ENCODE data around the gene CFL1. TPM values are rescaled to one million over a fixed set of nuclear protein-coding genes. Genes with fewer than 3 reads are reported as not detected.

The CFL1 gene
- total RNA-seq, 4 donors from 2014 or later: 485 to 798 (median 586) TPM

DNA sequence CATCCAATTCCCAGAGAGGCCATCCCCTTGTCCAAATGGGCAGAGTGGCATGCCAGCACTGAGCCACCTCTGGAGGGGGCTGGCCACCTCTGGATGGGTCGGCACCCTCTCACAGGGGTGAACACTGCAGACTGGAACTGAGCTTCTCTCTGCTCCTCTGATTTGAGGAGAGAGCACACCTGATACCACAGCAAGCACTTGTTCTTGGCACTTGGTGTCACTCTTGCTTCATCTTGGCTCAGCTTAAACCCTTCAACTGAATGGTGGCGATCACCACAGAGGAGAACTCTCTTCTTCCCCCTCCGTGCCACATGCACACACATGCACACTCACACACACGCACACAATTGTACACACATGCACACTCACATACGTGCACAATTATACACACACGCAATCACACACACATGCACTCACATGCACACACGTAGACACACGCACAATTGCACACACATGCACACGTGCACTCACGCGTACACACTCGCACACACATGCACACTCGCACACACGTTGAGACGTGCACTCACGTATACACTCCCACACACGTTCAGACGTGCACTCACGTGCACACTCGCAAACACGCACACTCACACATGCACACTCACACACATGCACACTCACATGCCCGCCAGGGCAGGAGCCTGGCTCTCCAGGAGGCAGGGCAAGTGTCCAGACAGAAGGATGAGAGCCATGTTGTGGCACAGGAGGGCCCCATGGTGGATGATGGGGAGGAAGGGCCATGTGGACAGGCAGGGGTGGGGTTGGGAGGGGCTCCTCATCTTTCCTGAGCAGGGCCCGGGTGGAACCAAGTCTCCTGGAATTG lies 47.7 kb downstream of the CFL1 start:
- ATAC-seq (ENCODE audit: low FRiP score): no peak
- no peak for DNase-seq (ENCODE audit: low spot score)
- TF ChIP-seq CTCF (IDR thresholded peaks at IDR 0.05): no peak

- ATAC-seq (ENCODE audit: low FRiP score) (no peak), DNase-seq (ENCODE audit: low spot score) (no peak)
- no peak for TF ChIP-seq CTCF (IDR thresholded peaks at IDR 0.05)
Observed at GRCh38 chr11:65809496-65809895, 48.5 kb downstream of the CFL1 start.

- DNase-seq (ENCODE audit: low spot score) (no peak), ATAC-seq (ENCODE audit: low FRiP score) (no peak)
- TF ChIP-seq CTCF (IDR thresholded peaks at IDR 0.05): no peak
Observed at GRCh38 chr11:65808744-65809341, 49.1 kb downstream of the CFL1 start.

- no peak for TF ChIP-seq CTCF (IDR thresholded peaks at IDR 0.05)
- no peak for ATAC-seq (ENCODE audit: low FRiP score)
- no peak for DNase-seq (ENCODE audit: low spot score)
Observed at GRCh38 chr11:65806979-65807378, 51.0 kb downstream of the CFL1 start.

Other genes starting within 250 kb of the CFL1 start
- gene MAP3K11, start 244.0 kb downstream of the CFL1 start, total RNA-seq: 10 to 100 TPM; 29.6 to 69.5 (median 44.8) TPM
- 10 to 100 TPM; 15.8 to 25.1 (median 20.7) TPM for gene PCNX3, start 242.4 kb downstream of the CFL1 start, total RNA-seq
- 10 to 100 TPM; 19.3 to 60.5 (median 33.3) TPM for gene SIPA1, start 220.1 kb downstream of the CFL1 start, total RNA-seq
- gene RELA, start 195.3 kb downstream of the CFL1 start, total RNA-seq: 10 to 100 TPM; 37.8 to 72.7 (median 46.8) TPM
- 10 to 100 TPM; 39.8 to 48.2 (median 44.7) TPM for gene KAT5, start 145.9 kb downstream of the CFL1 start, total RNA-seq
- 100 to 1,000 TPM in 3 of 4 donors, 10 to 100 TPM in 1; 89.7 to 192 (median 125) TPM for gene RNASEH2C, start 137.4 kb downstream of the CFL1 start, total RNA-seq
- gene AP5B1, start 77.2 kb downstream of the CFL1 start, total RNA-seq: 10 to 100 TPM; 15.4 to 32.8 (median 30.9) TPM
- gene OVOL1, start 71.1 kb downstream of the CFL1 start, total RNA-seq: not detected
- gene SNX32, start 24.2 kb downstream of the CFL1 start, total RNA-seq: 1 to 10 TPM in 2 of 4 donors, under 1 TPM in 2; 0.79 to 1.6 (median 1.1) TPM
- gene MUS81, start 2.3 kb upstream of the CFL1 start, total RNA-seq: 10 to 100 TPM; 25.9 to 60.8 (median 28.8) TPM
- 10 to 100 TPM; 39.4 to 81.8 (median 66.1) TPM for gene EFEMP2, start 14.6 kb upstream of the CFL1 start, total RNA-seq
- 1 to 10 TPM; 1.6 to 3.9 (median 2.8) TPM for gene CTSW, start 21.7 kb upstream of the CFL1 start, total RNA-seq
- gene FIBP, start 30.3 kb upstream of the CFL1 start, total RNA-seq: 10 to 100 TPM; 48.8 to 66.4 (median 54.6) TPM
- 10 to 100 TPM; 40.2 to 85.9 (median 59.4) TPM for gene CCDC85B, start 32.5 kb upstream of the CFL1 start, total RNA-seq
- gene FOSL1, start 42.2 kb upstream of the CFL1 start, total RNA-seq: 100 to 1,000 TPM in 2 of 4 donors, 10 to 100 TPM in 1, 1 to 10 TPM in 1; 2.8 to 223 (median 57.0) TPM
- gene C11orf68, start 60.9 kb upstream of the CFL1 start, total RNA-seq: 10 to 100 TPM; 14.0 to 18.8 (median 17.5) TPM
- 10 to 100 TPM; 53.0 to 88.6 (median 72.5) TPM for gene DRAP1, start 61.2 kb upstream of the CFL1 start, total RNA-seq
- gene TSGA10IP, start 87.3 kb upstream of the CFL1 start, total RNA-seq: under 1 TPM in 1 of 4 donors, not detected in 3; 0.24 TPM
- 10 to 100 TPM; 22.5 to 62.4 (median 47.1) TPM for gene SART1, start 103.6 kb upstream of the CFL1 start, total RNA-seq
- gene EIF1AD, start 144.0 kb upstream of the CFL1 start, total RNA-seq: 10 to 100 TPM; 24.6 to 58.2 (median 28.8) TPM
- 10 to 100 TPM; 24.6 to 40.8 (median 33.0) TPM for gene BANF1, start 144.3 kb upstream of the CFL1 start, total RNA-seq
- gene CST6, start 153.8 kb upstream of the CFL1 start, total RNA-seq: 1 to 10 TPM in 2 of 4 donors, not detected in 2; 1.6 to 6.2 TPM
- gene CATSPER1, start 168.3 kb upstream of the CFL1 start, total RNA-seq: under 1 TPM in 2 of 4 donors, not detected in 2; 0.24 to 0.69 TPM
- gene GAL3ST3, start 191.0 kb upstream of the CFL1 start, total RNA-seq: 1 to 10 TPM in 1 of 4 donors, under 1 TPM in 1, not detected in 2; 0.19 to 1.2 TPM
- gene SF3B2, start 194.2 kb upstream of the CFL1 start, total RNA-seq: 100 to 1,000 TPM in 3 of 4 donors, 10 to 100 TPM in 1; 98.9 to 173 (median 140) TPM
- 10 to 100 TPM; 24.5 to 41.1 (median 38.0) TPM for gene PACS1, start 212.1 kb upstream of the CFL1 start, total RNA-seq

Measured in omental fat pad (tissue), 4 donors.